ELR (cell line): ENCODE measurements around the gene YRDC.

Experiments used
- DNase-seq: peaks from one replicate; pipeline ENCODE4 v3.0.0-alpha.2; 2015; ENCODE audit warnings: low read depth

The YRDC gene

GRCh38 chr1:37822906-37823815 lies 15.2 kb upstream of the YRDC start:
- peak; percentile 59 for DNase-seq

- no peak for DNase-seq
Measured at GRCh38 chr1:37821481-37821880, 13.5 kb upstream of the YRDC start.

- no peak for DNase-seq
Measured at GRCh38 chr1:37817481-37817880, 9.5 kb upstream of the YRDC start.

- no peak for DNase-seq
Measured at GRCh38 chr1:37814252-37814651, 6.2 kb upstream of the YRDC start.

GRCh38 chr1:37813529-37814145 lies 5.6 kb upstream of the YRDC start:
- no peak for DNase-seq

GRCh38 chr1:37811027-37811655 lies 3.1 kb upstream of the YRDC start:
- peak; percentile 89 for DNase-seq

- no peak for DNase-seq
Measured at GRCh38 chr1:37809942-37810341, 1.9 kb upstream of the YRDC start.

GRCh38 chr1:37808369-37809319 lies 636 bp upstream of the YRDC start:
- peak; percentile 83 for DNase-seq

GRCh38 chr1:37807220-37807554 lies 821 bp downstream of the YRDC start:
- DNase-seq: no peak

- DNase-seq: no peak
Measured at GRCh38 chr1:37802439-37802838, 5.6 kb downstream of the YRDC start.

GRCh38 chr1:37797750-37798345 lies 10.2 kb downstream of the YRDC start:
- DNase-seq: peak; percentile 15

GRCh38 chr1:37795340-37796125 lies 12.5 kb downstream of the YRDC start:
- no peak for DNase-seq

GRCh38 chr1:37794372-37795339 lies 13.4 kb downstream of the YRDC start:
- DNase-seq: no peak

GRCh38 chr1:37793773-37794371 lies 14.1 kb downstream of the YRDC start, which contains the start of gene MANEAL:
Gene MANEAL, plus strand, starts transcription at chr1:37793847. Its CDS starts 336 bp downstream, at chr1:37794183.
- peak; percentile 46 for DNase-seq

GRCh38 chr1:37792943-37793686 lies 14.9 kb downstream of the YRDC start:
- DNase-seq: no peak

GRCh38 chr1:37782491-37782890 lies 25.5 kb downstream of the YRDC start:
- no peak for DNase-seq

GRCh38 chr1:37778654-37779053 lies 29.4 kb downstream of the YRDC start:
- DNase-seq: no peak

GRCh38 chr1:37776946-37777516 lies 31.0 kb downstream of the YRDC start:
- no peak for DNase-seq
